Endodermal cell (in vitro differentiated cells): ENCODE results near the gene CPEB1. TPM values are rescaled to one million over a fixed set of nuclear protein-coding genes. Genes with fewer than 3 reads are reported as not detected.

Experiments
- DNase-seq: peaks from one replicate; pipeline ENCODE4 v3.0.0-alpha.2; 2017
- H3K27ac ChIP-seq: 2 replicates; pipeline ENCODE4 v1.5.1; 2013; ENCODE audit warnings: mild to moderate bottlenecking, low read depth, low read length, moderate library complexity
- H3K27me3 ChIP-seq: 2 replicates; pipeline ENCODE4 v1.6.1; 2013; ENCODE audit warnings: mild to moderate bottlenecking, low read length, moderate library complexity; ENCODE audit not compliant: insufficient read depth, control insufficient read depth, poor library complexity, severe bottlenecking
- H3K36me3 ChIP-seq: 2 replicates; pipeline ENCODE4 v1.7.0; 2013; ENCODE audit warnings: mild to moderate bottlenecking, low read length, moderate library complexity; ENCODE audit not compliant: control insufficient read depth, insufficient read depth
- H3K4me1 ChIP-seq: one replicate; pipeline ENCODE4 v1.7.0; 2013; ENCODE audit warnings: low read length; ENCODE audit not compliant: control insufficient read depth, insufficient read depth
- H3K4me3 ChIP-seq: 2 replicates; pipeline ENCODE4 v1.5.1; 2013; ENCODE audit warnings: mild to moderate bottlenecking, low read length, moderate library complexity
- H3K9ac ChIP-seq: 2 replicates; pipeline ENCODE4 v1.6.1; 2013; ENCODE audit warnings: mild to moderate bottlenecking, low read length, moderate library complexity; ENCODE audit not compliant: poor library complexity, severe bottlenecking; ENCODE audit errors: extremely low read depth
- H3K9me3 ChIP-seq: 2 replicates; pipeline ENCODE4 v1.6.1; 2013; ENCODE audit warnings: mild to moderate bottlenecking, low read length, moderate library complexity; ENCODE audit not compliant: control insufficient read depth
- H3K27ac Mint-ChIP-seq: 2 replicates; pipeline ENCODE4 v1.8.0; 2020; ENCODE audit warnings: mixed read lengths
- H3K27me3 Mint-ChIP-seq: 2 replicates; pipeline ENCODE4 v1.8.0; 2021; ENCODE audit warnings: mild to moderate bottlenecking, mixed read lengths; ENCODE audit not compliant: insufficient read depth
- H3K36me3 Mint-ChIP-seq: 2 replicates; pipeline ENCODE4 v1.8.0; 2020; ENCODE audit warnings: low read depth, mixed read lengths
- H3K4me1 Mint-ChIP-seq: 2 replicates; pipeline ENCODE4 v1.8.0; 2020; ENCODE audit warnings: mixed read lengths
- H3K4me3 Mint-ChIP-seq: 2 replicates; pipeline ENCODE4 v1.8.0; 2020; ENCODE audit warnings: mild to moderate bottlenecking, moderate library complexity, mixed read lengths
- H3K9me3 Mint-ChIP-seq: 2 replicates; pipeline ENCODE4 v1.8.0; 2020; ENCODE audit warnings: mild to moderate bottlenecking, mixed read lengths
- CTCF ChIP-seq: fragments of 200-600 bp; sonication (generic); conservative IDR thresholded peaks from 2 replicates; pipeline ENCODE4 v1.5.0; 2021; ENCODE audit warnings: antibody characterized with exemption, mild to moderate bottlenecking
- WGBS, 2 experiments: methylation state at CpG; one replicate each; pipeline versions ENCODE4 v1.1.5 to v1.1.7; 2013; ENCODE audit warnings: missing lambda C conversion rate in 2 of 2, mixed read lengths in 1 of 2; ENCODE audit not compliant: insufficient coverage in 1 of 2, insufficient read length in 1 of 2; 5-methylcytosine and 5-hydroxymethylcytosine counted together
- total RNA-seq, 2 donors: library from RNA; stranded (reverse); fragmentation: NEBNext Ultra II Directional in 1 of 2; extraction: Animal tissue kit (Norgen Biotek cat#: 25700) in 1 of 2; gene quantifications; 2 replicates in 1 of 2; 3 replicates in 1 of 2; pipeline ENCODE4 v1.2.1, GENCODE V29; 2021

Gene CPEB1
- total RNA-seq, 2 donors from 2014 or later: 1.0 to 1.4 TPM

DNA sequence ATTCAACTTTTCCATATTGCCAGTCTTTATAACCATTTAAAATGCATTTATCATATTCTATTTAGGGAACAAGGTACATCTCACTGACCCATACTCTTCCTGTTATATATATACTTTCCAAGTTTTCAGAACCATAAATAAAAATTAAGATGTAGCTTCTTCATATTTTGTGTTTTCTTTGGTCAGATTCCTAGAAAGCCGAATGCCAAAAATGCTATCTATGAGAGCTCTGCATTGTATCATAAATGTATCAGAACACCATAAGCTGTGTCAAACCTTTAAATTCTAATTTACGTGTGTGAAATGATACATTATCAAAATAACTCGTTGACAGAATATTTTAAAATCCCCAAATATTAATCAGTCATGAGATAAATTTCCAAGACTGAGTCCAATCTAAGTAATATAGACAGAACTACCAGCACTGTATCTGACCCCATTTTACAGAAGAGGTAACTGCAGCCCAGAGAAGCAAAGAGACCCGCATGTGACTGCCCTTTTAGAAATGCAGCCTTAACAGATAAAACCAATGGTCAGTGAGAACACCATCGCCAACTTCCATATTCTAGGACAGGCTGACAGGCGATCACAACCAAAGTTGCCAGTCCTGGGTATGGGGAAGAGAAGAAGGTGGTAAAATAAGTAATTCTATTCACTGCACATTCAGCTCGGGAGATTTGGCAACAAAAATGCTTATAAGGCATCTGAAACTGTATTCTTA, 90.7 kb downstream of the CPEB1 start:
- H3K4me3 ChIP-seq: no peak overlapping the region
- no peaks in the 10 kb centered on the region for H3K9me3 Mint-ChIP-seq
- H3K36me3 Mint-ChIP-seq: no peaks in the 10 kb centered on the region
- no peaks in the 10 kb centered on the region for H3K36me3 ChIP-seq
- WGBS, 2 experiments: 92% methylated on average over 3 to 7 of the region's 7 CpGs
- H3K9ac ChIP-seq: no peak overlapping the region
- no peak for DNase-seq
- peaks cover 5% of the 10 kb centered on the region for H3K27me3 Mint-ChIP-seq
- no peak for TF ChIP-seq CTCF
- H3K9me3 ChIP-seq: no peaks in the 10 kb centered on the region
- peaks cover 16% of the 10 kb centered on the region for H3K4me1 Mint-ChIP-seq
- no peak overlapping the region for H3K4me3 Mint-ChIP-seq
- H3K4me1 ChIP-seq: peaks cover 13% of the 10 kb centered on the region
- no peak overlapping the region for H3K27ac ChIP-seq
- H3K27ac Mint-ChIP-seq: no peak overlapping the region
- H3K27me3 ChIP-seq: no peaks in the 10 kb centered on the region

GRCh38 chr15:82554849-82555248, 92.3 kb downstream of the CPEB1 start:
- 90 to 98% methylated on average over 2 of the region's 2 CpGs for WGBS, 2 experiments
- H3K9me3 ChIP-seq: no peaks in the 10 kb centered on the region
- Mint-ChIP-seq H3K9me3 (no peaks in the 10 kb centered on the region), H3K4me3 (no peak overlapping the region), H3K4me1 (peaks cover 8% of the 10 kb centered on the region), H3K36me3 (no peaks in the 10 kb centered on the region), H3K27ac (no peak overlapping the region), H3K27me3 (peaks cover 9% of the 10 kb centered on the region)
- DNase-seq: no peak
- H3K27ac ChIP-seq: no peak overlapping the region
- no peaks in the 10 kb centered on the region for H3K36me3 ChIP-seq
- H3K4me3 ChIP-seq: no peak overlapping the region
- no peak overlapping the region for H3K9ac ChIP-seq
- no peak for TF ChIP-seq CTCF
- peaks cover 10% of the 10 kb centered on the region for H3K4me1 ChIP-seq
- H3K27me3 ChIP-seq: no peaks in the 10 kb centered on the region

DNA sequence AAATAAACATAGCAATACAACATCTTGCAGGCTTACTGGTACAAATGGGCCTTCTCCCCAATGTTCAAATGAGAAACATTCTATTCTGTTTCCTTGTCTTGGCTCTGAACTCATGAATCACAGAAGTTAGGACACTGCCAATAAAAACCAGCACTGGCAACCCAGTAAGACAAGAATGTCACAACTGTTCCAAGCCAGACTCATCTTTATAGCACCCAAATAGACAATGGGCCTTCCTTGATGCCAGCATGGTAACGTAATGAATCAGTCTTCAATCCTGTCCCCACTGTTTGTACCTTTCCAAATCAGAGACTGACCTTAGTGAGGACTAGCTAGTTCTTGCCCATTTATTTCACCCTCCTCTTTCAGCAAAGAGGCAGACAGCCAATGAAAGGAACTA, 92.8 kb downstream of the CPEB1 start:
- H3K4me1 Mint-ChIP-seq: peaks cover 8% of the 10 kb centered on the region
- H3K9me3 ChIP-seq: no peaks in the 10 kb centered on the region
- H3K27ac ChIP-seq: no peak overlapping the region
- no peak overlapping the region for H3K4me3 Mint-ChIP-seq
- H3K36me3 Mint-ChIP-seq: no peaks in the 10 kb centered on the region
- no peak for TF ChIP-seq CTCF
- H3K9me3 Mint-ChIP-seq: no peaks in the 10 kb centered on the region
- peaks cover 9% of the 10 kb centered on the region for H3K4me1 ChIP-seq
- WGBS, 2 experiments: 90 to 100% methylated on average over 1 of the region's 1 CpG
- H3K4me3 ChIP-seq: no peak overlapping the region
- no peak overlapping the region for H3K9ac ChIP-seq
- H3K27me3 Mint-ChIP-seq: peaks cover 9% of the 10 kb centered on the region
- H3K36me3 ChIP-seq: no peaks in the 10 kb centered on the region
- no peaks in the 10 kb centered on the region for H3K27me3 ChIP-seq
- no peak overlapping the region for H3K27ac Mint-ChIP-seq
- no peak for DNase-seq
